ENCODE results near the gene ARHGAP40.

Gene ARHGAP40

GRCh38 chr20:38601216-38602184 lies at the start of gene ARHGAP40:
TSS of gene ARHGAP40 (plus strand) at chr20:38601809.
- no peak within 1 kb of the TSS for H3K27ac ChIP-seq
- no peak for TF ChIP-seq CTCF (conservative IDR thresholded peaks at IDR 0.05)

- no peak overlapping the region for H3K27ac ChIP-seq
- TF ChIP-seq CTCF (conservative IDR thresholded peaks at IDR 0.05) = no peak
Observed at GRCh38 chr20:38554986-38555385, 46.6 kb upstream of the ARHGAP40 start.

GRCh38 chr20:38555395-38555794 lies 46.2 kb upstream of the ARHGAP40 start:
- no peak for TF ChIP-seq CTCF (conservative IDR thresholded peaks at IDR 0.05)
- H3K27ac ChIP-seq = no peak overlapping the region

GRCh38 chr20:38557174-38557573 lies 44.4 kb upstream of the ARHGAP40 start:
- no peak overlapping the region for H3K27ac ChIP-seq
- TF ChIP-seq CTCF (conservative IDR thresholded peaks at IDR 0.05) = no peak

- no peak for TF ChIP-seq CTCF (conservative IDR thresholded peaks at IDR 0.05)
- H3K27ac ChIP-seq = no peak overlapping the region
Observed at GRCh38 chr20:38558596-38559360, 42.8 kb upstream of the ARHGAP40 start.

- TF ChIP-seq CTCF (conservative IDR thresholded peaks at IDR 0.05) = no peak
- no peak overlapping the region for H3K27ac ChIP-seq
Observed at GRCh38 chr20:38559764-38560163, 41.8 kb upstream of the ARHGAP40 start.

- TF ChIP-seq CTCF (conservative IDR thresholded peaks at IDR 0.05) = no peak
- H3K27ac ChIP-seq = no peak overlapping the region
Observed at GRCh38 chr20:38563802-38564431, 37.7 kb upstream of the ARHGAP40 start.
